ENCODE data around the gene RSBN1L.

The RSBN1L gene

DNA sequence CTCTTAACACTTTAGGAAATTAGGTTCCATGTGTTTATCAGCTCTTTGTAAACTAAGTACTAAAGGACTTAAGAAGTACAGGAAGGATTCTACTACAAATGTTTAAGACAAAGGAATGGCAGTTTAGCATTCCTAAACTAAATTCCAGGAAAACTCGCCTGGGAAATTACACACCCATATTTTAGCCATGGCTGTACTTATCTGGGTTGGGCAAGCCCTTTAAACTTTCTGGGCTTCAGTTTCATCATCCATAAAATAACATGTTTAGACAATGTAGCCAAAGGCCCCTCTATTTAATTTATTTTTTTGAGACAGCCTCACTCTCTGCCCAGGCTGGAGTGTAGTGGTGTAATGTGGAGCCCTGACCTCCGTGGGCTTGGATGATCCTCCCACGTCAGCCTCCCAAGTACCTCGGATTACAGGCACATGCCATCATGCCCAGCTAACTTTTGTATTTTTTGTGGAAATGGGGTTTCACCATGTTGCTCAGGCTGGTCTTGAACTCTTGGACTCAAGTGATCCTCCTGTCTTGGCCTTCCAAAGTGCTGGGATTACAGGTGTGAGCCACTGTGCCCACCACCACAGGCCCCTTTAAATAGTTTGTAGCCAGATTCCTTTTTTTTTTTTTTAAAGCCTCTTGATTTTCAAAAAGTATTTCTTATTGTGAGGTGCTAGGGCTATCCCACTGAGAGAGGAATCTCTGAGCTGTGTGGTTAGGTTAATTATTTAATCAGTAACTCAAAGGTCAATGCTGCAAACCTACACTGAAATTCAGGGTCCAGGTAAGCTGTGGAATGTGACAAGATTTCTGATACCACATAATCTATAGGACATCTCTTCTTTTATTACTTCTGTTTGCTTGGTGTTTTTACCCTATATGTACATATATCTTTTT lies 69.9 kb downstream of the RSBN1L start:
- TF ChIP-seq POLR2AphosphoS5 (IDR thresholded peaks at IDR 0.05; ENCODE audit: low read depth, low read length) (no peak), FOXP2 (optimal IDR thresholded peaks at IDR 0.05; ENCODE audit: borderline replicate concordance, extremely low read depth, extremely low read length, insufficient read depth) (no peak), TAF1 (IDR thresholded peaks at IDR 0.05; ENCODE audit: borderline replicate concordance, insufficient read depth, low read length) (no peak), SIN3A (IDR thresholded peaks at IDR 0.05; ENCODE audit: borderline replicate concordance, insufficient read depth, low read length) (no peak), REST (IDR thresholded peaks at IDR 0.05; ENCODE audit: insufficient read depth in 1 of 2, low read depth in 2 of 2, low read length in 2 of 2) (no peak)

GRCh38 chr7:77766801-77767605 lies 70.7 kb downstream of the RSBN1L start:
- TF ChIP-seq FOXP2 (optimal IDR thresholded peaks at IDR 0.05; ENCODE audit: borderline replicate concordance, extremely low read depth, extremely low read length, insufficient read depth) (no peak), POLR2AphosphoS5 (IDR thresholded peaks at IDR 0.05; ENCODE audit: low read depth, low read length) (no peak), SIN3A (IDR thresholded peaks at IDR 0.05; ENCODE audit: borderline replicate concordance, insufficient read depth, low read length) (no peak), REST (IDR thresholded peaks at IDR 0.05; ENCODE audit: insufficient read depth in 1 of 2, low read depth in 2 of 2, low read length in 2 of 2) (no peak), TAF1 (IDR thresholded peaks at IDR 0.05; ENCODE audit: borderline replicate concordance, insufficient read depth, low read length) (no peak)

DNA sequence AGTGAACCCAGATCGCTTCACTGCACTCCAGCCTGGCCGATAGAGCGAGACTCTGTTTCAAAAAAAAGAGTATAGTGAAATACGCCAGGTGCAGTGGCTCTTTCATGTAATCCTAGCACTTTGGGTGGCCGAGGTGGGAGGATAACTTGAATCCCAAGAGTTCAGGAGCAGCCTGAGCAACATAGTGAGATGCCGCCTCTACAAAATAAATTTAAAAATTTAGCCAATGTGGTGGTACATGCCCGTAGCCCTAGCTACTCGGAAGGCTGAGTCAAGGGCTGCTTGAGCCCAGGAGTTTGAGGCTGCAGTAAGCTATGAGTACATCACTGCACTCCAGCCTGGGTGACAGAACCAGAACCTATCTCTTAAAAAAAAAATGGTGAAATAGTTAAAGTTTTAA lies 74.1 kb downstream of the RSBN1L start:
- TF ChIP-seq TAF1 (IDR thresholded peaks at IDR 0.05; ENCODE audit: borderline replicate concordance, insufficient read depth, low read length) (no peak), POLR2AphosphoS5 (IDR thresholded peaks at IDR 0.05; ENCODE audit: low read depth, low read length) (no peak), REST (IDR thresholded peaks at IDR 0.05; ENCODE audit: insufficient read depth in 1 of 2, low read depth in 2 of 2, low read length in 2 of 2) (no peak), FOXP2 (optimal IDR thresholded peaks at IDR 0.05; ENCODE audit: borderline replicate concordance, extremely low read depth, extremely low read length, insufficient read depth) (no peak), SIN3A (IDR thresholded peaks at IDR 0.05; ENCODE audit: borderline replicate concordance, insufficient read depth, low read length) (no peak)

DNA sequence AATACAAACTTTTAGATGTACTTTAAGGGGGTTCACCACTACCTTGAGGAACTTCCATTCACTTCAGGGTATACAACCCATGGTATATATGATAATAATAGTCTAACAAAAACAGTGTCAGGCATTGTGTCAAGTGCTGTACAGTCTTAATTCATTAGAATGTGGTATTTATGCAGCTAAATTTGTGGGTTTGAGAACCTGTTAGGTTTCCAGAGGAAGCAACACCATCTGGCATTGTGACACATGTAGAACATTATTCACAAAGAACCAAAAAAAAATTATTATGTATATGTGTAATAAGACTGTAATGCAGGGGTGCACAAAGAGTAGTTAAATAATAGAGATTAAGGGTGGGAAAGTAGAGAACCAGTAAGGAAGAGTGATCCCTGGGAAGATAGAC lies 75.6 kb downstream of the RSBN1L start:
- no peak for TF ChIP-seq POLR2AphosphoS5 (IDR thresholded peaks at IDR 0.05; ENCODE audit: low read depth, low read length)
- no peak for TF ChIP-seq REST (IDR thresholded peaks at IDR 0.05; ENCODE audit: insufficient read depth in 1 of 2, low read depth in 2 of 2, low read length in 2 of 2)
- TF ChIP-seq FOXP2 (optimal IDR thresholded peaks at IDR 0.05; ENCODE audit: borderline replicate concordance, extremely low read depth, extremely low read length, insufficient read depth), result no peak
- TF ChIP-seq TAF1 (IDR thresholded peaks at IDR 0.05; ENCODE audit: borderline replicate concordance, insufficient read depth, low read length), result no peak
- no peak for TF ChIP-seq SIN3A (IDR thresholded peaks at IDR 0.05; ENCODE audit: borderline replicate concordance, insufficient read depth, low read length)
